Esophagus squamous epithelium (tissue), 4 donors: ENCODE data around the gene GGCX.

ENCODE experiments used
- POLR2A ChIP-seq, 4 donors: fragments of 450-650 bp; IDR thresholded peaks; one replicate each; pipeline ENCODE4 v1.6.1; 2017; ENCODE audit warnings: antibody characterized with exemption in 4 of 4, mild to moderate bottlenecking in 4 of 4, moderate library complexity in 3 of 4
- TF ChIP-seq, protein P1 (sequence below), 6 experiments: fragments of 450-650 bp in 4 of 6; fragments of 200-600 bp in 2 of 6; sonication (generic) in 2 of 6; IDR thresholded peaks; one replicate each; pipeline ENCODE4 v1.5.1; 2016 to 2019; ENCODE audit warnings: antibody characterized with exemption in 6 of 6, mild to moderate bottlenecking in 4 of 6, moderate library complexity in 4 of 6

DNA sequence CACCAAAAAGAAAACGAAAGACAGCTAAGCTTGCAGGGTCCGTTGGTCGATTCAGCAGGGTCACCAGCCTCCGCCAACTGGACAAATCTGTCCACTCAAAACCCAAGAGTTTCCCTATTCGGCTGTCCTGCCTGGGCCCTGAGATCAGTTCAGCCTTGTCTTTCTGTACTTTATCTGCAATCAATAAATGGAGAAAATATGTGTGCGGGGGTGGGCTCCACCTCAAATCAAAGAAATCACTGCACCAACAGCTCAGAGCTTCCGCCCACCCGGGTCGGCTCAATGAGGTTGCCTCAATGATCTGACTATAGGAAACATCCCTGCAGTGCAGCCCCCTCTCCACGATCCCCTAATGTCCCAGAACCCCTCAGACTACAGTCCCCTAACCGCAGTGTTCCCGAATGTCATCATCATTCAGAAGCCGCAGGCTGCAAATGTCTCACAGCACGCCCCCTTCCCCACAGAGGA lies 447 bp downstream of the GGCX start:
- TF ChIP-seq, protein P1, sequence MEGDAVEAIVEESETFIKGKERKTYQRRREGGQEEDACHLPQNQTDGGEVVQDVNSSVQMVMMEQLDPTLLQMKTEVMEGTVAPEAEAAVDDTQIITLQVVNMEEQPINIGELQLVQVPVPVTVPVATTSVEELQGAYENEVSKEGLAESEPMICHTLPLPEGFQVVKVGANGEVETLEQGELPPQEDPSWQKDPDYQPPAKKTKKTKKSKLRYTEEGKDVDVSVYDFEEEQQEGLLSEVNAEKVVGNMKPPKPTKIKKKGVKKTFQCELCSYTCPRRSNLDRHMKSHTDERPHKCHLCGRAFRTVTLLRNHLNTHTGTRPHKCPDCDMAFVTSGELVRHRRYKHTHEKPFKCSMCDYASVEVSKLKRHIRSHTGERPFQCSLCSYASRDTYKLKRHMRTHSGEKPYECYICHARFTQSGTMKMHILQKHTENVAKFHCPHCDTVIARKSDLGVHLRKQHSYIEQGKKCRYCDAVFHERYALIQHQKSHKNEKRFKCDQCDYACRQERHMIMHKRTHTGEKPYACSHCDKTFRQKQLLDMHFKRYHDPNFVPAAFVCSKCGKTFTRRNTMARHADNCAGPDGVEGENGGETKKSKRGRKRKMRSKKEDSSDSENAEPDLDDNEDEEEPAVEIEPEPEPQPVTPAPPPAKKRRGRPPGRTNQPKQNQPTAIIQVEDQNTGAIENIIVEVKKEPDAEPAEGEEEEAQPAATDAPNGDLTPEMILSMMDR (IDR thresholded peaks at IDR 0.05): no peak
- no peak for TF ChIP-seq POLR2A (IDR thresholded peaks at IDR 0.05)
